ENCODE data around the gene GGA3.

DNA sequence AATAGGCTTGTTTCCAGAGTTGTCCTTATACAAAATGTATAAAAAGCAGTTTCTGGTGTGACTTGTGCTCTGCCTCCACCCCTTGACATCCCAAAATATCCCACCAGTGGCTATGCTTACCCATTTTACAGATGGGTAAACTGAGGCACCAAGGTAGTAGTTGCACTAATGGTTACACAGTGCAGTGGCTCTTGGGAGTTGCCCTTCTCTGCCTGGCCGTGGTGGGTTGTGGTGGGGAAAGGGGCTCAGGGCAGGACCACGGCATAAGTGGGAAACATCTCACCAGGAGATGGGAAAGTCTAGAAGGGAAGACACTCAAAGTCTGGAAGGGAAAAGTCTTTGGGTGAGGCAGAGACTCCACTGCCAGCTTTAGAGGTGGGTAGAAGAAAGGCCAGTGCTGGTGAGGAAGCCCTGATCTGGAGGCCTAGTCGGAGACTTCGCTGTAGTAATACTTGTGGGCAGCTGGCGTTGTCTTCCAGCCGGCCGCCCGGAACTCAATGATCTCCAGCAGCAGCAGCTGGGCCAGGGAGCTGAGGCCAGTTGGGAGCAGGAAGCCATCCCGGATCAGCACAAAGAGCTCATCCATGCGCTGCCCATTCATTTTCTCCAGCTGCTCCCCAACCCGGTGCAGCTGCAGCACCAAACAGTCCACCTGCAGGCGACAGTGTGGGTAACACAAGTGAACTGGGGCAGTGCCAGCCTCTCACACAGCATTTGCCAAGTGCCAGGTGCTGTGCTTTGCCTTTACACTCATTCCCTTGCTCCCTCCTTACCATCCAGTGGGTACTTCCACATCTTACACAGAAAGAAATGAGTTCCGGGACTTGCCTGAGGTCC, 5.1 kb upstream of the GGA3 start:
- TF ChIP-seq, protein P1, sequence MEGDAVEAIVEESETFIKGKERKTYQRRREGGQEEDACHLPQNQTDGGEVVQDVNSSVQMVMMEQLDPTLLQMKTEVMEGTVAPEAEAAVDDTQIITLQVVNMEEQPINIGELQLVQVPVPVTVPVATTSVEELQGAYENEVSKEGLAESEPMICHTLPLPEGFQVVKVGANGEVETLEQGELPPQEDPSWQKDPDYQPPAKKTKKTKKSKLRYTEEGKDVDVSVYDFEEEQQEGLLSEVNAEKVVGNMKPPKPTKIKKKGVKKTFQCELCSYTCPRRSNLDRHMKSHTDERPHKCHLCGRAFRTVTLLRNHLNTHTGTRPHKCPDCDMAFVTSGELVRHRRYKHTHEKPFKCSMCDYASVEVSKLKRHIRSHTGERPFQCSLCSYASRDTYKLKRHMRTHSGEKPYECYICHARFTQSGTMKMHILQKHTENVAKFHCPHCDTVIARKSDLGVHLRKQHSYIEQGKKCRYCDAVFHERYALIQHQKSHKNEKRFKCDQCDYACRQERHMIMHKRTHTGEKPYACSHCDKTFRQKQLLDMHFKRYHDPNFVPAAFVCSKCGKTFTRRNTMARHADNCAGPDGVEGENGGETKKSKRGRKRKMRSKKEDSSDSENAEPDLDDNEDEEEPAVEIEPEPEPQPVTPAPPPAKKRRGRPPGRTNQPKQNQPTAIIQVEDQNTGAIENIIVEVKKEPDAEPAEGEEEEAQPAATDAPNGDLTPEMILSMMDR (IDR thresholded peaks at IDR 0.05): no peak
- TF ChIP-seq POLR2A (IDR thresholded peaks at IDR 0.05; ENCODE audit: low read depth): no peak

Measured in esophagus muscularis mucosa (tissue), 3 donors.